ENCODE measurements around the gene C15orf40. TPM values are rescaled to one million over a fixed set of nuclear protein-coding genes. Genes with fewer than 3 reads are reported as not detected.

C15orf40 gene
- total RNA-seq: 10.3 and 10.9 TPM in 2 replicates

GRCh38 chr15:83011271-83012075 lies at the start of gene C15orf40:
Gene C15orf40 (minus strand): TSS chr15:83011639. CDS start chr15:83011607, 32 bp downstream.

GRCh38 chr15:82985688-82986441 lies 25.6 kb downstream of the C15orf40 start, which contains the start of gene RAMAC:
Gene RAMAC (plus strand): TSS chr15:82986210. CDS start chr15:82989019, 2,809 bp downstream.

GRCh38 chr15:82952158-82953081 lies 59.0 kb downstream of the C15orf40 start, which contains the start of gene HOMER2:
Gene HOMER2 (minus strand): TSS chr15:82952720. CDS start chr15:82952535, 185 bp downstream.

Other genes starting within 250 kb of the C15orf40 start
- not detected in 2 replicates for gene FSD2, start 205.6 kb downstream of the C15orf40 start, total RNA-seq
- 3.4 and 4.1 TPM in 2 replicates for gene WHAMM, start 202.0 kb downstream of the C15orf40 start, total RNA-seq
- 5.7 and 6.5 TPM in 2 replicates for gene HOMER2, start 58.9 kb downstream of the C15orf40 start, total RNA-seq
- 33.7 and 37.6 TPM in 2 replicates for gene RAMAC, start 25.4 kb downstream of the C15orf40 start, total RNA-seq
- 101 and 113 TPM in 2 replicates for gene BTBD1, start 55.6 kb upstream of the C15orf40 start, total RNA-seq
- gene TM6SF1, start 96.0 kb upstream of the C15orf40 start, total RNA-seq: 0.50 and 0.92 TPM in 2 replicates
- gene HDGFL3, start 196.2 kb upstream of the C15orf40 start, total RNA-seq: 34.5 and 51.4 TPM in 2 replicates

All from aortic smooth muscle cell (primary cell).